ENCODE data around the gene NTRK3. TPM values are rescaled to one million over a fixed set of nuclear protein-coding genes. Genes with fewer than 3 reads are reported as not detected.
A peak's percentile ranks its signal among the peaks of the same experiment; 100 is the strongest.

Gene NTRK3
- total and polyA plus RNA-seq, 2 of the 13 experiments (the other 11 are each of a cell fraction or from before 2014, with no cell fraction given): not detected

DNA sequence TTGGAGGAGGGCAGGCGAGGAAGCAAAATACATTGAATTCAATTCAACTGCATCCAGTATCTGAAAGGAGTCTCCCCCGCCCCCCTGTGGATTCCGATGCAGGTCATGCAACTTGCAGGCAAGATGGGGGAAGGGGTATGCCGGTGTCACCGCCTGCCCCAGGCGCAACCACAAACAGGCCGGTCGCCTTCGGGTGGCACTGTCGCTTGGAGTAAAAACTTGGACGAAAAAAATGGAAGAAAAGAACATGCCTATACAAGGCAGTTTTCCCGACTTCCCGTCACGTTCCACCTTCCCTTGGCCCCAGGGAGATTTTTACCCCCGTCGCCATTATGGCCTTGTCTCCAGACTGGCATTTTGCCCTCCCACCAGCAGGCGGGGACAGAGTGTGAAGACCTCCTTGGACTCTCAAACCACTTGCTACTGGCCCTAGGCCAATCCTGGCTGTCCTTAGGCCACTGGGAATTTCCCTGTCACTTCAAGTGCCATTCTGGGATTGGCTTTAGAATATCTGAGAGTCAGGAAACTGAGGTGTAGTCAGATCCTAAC lies 1.6 kb upstream of the NTRK3 start:
- ChIA-PET CTCF (ENCODE audit: low intra/inter-chr PET ratio, low total read pairs) (no interaction called here), POLR2A (no interaction called here)
- Histone ChIP-seq H3K9ac (ENCODE audit: insufficient read depth, low read depth, low read length) (no peak overlapping the region), H3K4me3 (replicated peaks in 1 of 3; ENCODE audit: insufficient read depth in 1 of 3, low read depth in 2 of 3, low read length in 3 of 3) (no peak overlapping the region), H3K27me3 (ENCODE audit: control insufficient read depth in 1 of 2, insufficient read depth in 2 of 2, low read length in 2 of 2) (peaks cover 3 to 21% of the 10 kb centered on the region in 2 experiments; a peak in 4 of 5 replicates), H3K27ac (ENCODE audit: extremely low read length, insufficient read depth, low read length) (no peak overlapping the region), H4K20me1 (ENCODE audit: insufficient read depth, low read length) (no peaks in the 10 kb centered on the region), H2AFZ (ENCODE audit: low read length) (no peak overlapping the region), H3K9me3 (ENCODE audit: low read length) (no peaks in the 10 kb centered on the region), H3K79me2 (ENCODE audit: insufficient read depth, low read length) (no peaks in the 10 kb centered on the region), H3K4me2 (ENCODE audit: low read depth, low read length) (no peak overlapping the region), H3K36me3 (replicated peaks in 1 of 2; ENCODE audit: control insufficient read depth in 1 of 2, insufficient read depth in 2 of 2, low read length in 2 of 2) (no peaks in the 10 kb centered on the region), H3K4me1 (ENCODE audit: insufficient read depth, low read length) (no peaks in the 10 kb centered on the region)
- intact Hi-C loops (cut with micrococcal nuclease; ENCODE audit: unreplicated experiment): no loop called here
- TF ChIP-seq HES4 (CRISPR knock-in tag; IDR thresholded peaks at IDR 0.05; ENCODE audit: borderline replicate concordance) (no peak), ZMYM4 (CRISPR knock-in tag; IDR thresholded peaks at IDR 0.05) (no peak), CBX5 (CRISPR knock-in tag; IDR thresholded peaks at IDR 0.05; ENCODE audit: borderline replicate concordance) (no peak), ZNF619 (CRISPR knock-in tag; IDR thresholded peaks at IDR 0.05) (no peak), ZNF567 (CRISPR knock-in tag; IDR thresholded peaks at IDR 0.05; ENCODE audit: borderline replicate concordance) (no peak), ZNF703 (CRISPR knock-in tag; IDR thresholded peaks at IDR 0.05; ENCODE audit: borderline replicate concordance) (no peak), GPN1 (CRISPR knock-in tag; IDR thresholded peaks at IDR 0.05; ENCODE audit: borderline replicate concordance) (no peak), ZNF574 (CRISPR knock-in tag; IDR thresholded peaks at IDR 0.05) (peak; percentile 89), MXD3 (CRISPR knock-in tag; IDR thresholded peaks at IDR 0.05) (no peak), PAWR (CRISPR knock-in tag; IDR thresholded peaks at IDR 0.05; ENCODE audit: borderline replicate concordance) (no peak), GMEB2 (CRISPR knock-in tag; IDR thresholded peaks at IDR 0.05; ENCODE audit: low read depth) (no peak), BCLAF1 (IDR thresholded peaks at IDR 0.05) (no peak), NR2C2 (CRISPR knock-in tag; IDR thresholded peaks at IDR 0.05; ENCODE audit: borderline replicate concordance) (no peak)
- TF ChIP-seq, protein P1, sequence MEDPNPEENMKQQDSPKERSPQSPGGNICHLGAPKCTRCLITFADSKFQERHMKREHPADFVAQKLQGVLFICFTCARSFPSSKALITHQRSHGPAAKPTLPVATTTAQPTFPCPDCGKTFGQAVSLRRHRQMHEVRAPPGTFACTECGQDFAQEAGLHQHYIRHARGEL (CRISPR knock-in tag; IDR thresholded peaks at IDR 0.05): 0 out of 2 replicates have a peak, but pooled peaks have one; percentile 30
- 55% methylated on average over 15 of the region's 17 CpGs for WGBS (ENCODE audit: low lambda C conversion rate)
- ATAC-seq (0 out of 3 replicates have a peak, but pooled peaks have one; percentile 19), DNase-seq (ENCODE audit: low spot score) (peak; percentile 8), FAIRE-seq (no peak)
- no TSS peak for BruUV-seq (replicated peaks)
- in situ Hi-C loops (cut with HindIII; ENCODE audit: extremely low pct_ligation_motif_present, low pct_unique_long_range_greater_than_20kb): no loop called here
